NCI-H510A treated with DMSO at 0.1 percent for 48 hours (cell line): Measurements from ENCODE around the gene KCNJ12.
"Not testable (repeated sequence)": the region's sequence is repeated elsewhere in the genome, so short reads cannot be mapped to it uniquely, and the experiment has no call there.

Experiments
- DNase-seq: peaks from one replicate; lab custom pipeline; 2025; lab: John Stamatoyannopoulos, UW

KCNJ12 gene

DNA sequence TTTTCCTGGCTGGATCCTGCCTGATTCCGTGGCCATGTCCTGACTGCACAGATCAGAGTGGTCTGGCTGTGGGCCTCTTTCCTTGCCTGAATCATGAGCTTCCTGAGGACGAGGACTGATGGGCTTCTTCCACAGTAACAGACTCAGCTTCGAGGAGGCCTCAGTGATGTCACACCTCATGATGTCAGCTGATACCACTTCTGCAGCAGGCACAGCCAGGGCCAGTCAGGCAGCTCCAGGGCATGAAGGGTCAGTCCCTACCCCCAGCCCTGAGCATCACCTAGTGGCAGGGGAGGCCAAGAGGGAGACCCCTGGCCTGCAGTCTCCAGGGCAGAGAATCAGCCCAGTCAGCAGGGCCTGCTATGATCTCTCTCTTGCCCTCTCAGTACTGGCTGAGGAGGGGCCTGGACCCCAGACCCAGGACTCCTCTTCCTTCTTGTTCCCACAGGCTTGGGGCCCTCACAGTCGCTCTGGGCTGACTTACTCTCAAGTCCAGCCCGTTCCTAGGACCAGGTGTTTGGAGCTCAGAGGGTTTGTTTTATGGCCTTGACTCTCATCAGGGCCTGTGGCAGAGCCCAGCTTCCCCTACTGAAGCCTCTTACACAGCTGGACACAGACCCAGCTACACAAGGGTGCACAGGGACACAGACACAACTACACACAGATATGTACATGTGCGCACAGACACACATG is 26.7 kb upstream of the KCNJ12 start:
- not testable (repeated sequence) for DNase-seq

- not testable (repeated sequence) for DNase-seq
Observed at GRCh38 chr17:21350495-21350894, 25.7 kb upstream of the KCNJ12 start.

- DNase-seq = no peak
Observed at GRCh38 chr17:21351366-21352065, 24.6 kb upstream of the KCNJ12 start.

DNA sequence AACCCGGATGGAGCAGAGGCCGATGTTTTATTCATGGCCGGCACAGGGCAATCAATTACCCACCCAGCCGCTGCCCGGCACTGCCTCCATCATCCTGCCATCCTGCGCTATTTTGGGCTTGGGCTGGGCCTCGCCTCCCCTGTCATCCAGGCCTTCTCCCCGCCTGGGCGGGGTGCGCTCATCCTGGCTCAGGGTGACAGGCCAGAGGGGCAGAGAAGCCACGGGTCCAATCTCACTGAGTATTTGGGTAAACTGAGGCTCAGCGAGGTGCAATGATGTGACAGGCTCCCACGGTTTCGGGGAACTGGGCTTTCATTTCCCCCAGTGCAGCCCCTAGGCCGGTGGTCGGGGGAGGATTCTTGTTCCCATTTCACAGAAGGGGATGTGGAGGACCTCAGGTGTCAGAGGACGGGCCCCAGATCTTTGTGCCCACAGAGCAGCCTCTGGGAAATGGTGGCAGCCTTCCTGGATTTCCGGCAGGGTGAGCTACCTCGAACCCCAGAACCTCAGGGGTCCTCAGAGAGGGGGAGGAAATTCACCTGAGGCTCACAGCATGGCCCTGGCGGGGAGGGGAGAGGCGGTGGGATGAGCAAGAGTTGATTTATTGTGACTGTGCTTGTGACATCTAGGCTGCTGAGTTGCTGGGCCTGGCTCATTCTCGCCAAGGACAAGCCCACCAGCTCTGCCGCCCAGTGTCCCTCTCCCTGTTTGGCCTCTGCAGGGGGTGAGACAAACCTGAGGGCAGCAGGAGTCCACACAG is 23.8 kb upstream of the KCNJ12 start:
- no peak for DNase-seq

DNA sequence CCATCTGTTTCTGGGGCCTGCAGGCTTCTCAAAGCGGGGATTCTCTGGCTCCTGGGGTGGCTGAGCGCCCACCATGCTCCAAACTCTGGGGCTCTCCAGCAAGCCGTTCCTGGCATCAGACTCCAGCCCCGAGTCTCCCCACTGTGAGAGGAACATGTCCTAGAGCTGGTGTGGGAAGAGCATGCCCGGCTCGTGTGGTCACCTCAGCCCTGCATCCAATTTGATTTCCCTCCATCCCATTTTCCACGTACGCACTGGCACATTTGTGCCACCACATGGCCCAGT is 23.2 kb upstream of the KCNJ12 start:
- no peak for DNase-seq

DNA sequence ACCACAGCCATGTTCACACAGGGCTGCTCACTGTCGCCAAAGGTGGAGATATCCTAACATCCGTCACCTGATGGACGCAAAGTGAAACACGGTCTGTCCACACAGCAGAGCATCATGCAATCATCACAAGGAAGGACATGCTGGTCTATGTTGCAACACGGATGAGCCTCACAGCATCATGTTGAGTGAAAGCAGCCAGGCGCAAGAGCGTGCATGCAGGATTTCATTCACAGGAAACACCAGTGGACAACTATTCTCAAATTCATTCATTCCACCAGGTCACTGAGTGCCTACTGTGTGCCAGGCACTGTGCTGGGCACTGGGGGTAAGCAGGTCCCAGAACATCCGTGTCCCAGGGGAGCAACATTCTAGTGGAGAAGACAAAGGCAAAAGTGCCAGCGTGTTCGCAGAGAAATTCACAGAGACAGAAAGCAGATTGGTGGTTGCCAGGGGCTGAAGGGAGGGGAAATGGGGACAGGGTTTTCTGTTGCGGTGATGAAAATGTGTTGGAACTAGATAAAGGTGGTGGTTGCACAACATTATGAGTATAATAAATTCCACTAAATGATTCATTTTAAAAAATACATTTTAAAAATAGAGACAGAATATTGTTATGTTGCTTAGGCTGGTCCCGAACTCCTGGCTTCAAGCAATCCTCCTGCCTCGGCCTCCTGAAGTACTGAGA is 22.7 kb upstream of the KCNJ12 start:
- DNase-seq = no peak

- DNase-seq = no peak
Observed at GRCh38 chr17:21354796-21355385, 21.3 kb upstream of the KCNJ12 start.

- no peak for DNase-seq
Observed at GRCh38 chr17:21355586-21355985, 20.6 kb upstream of the KCNJ12 start.

DNA sequence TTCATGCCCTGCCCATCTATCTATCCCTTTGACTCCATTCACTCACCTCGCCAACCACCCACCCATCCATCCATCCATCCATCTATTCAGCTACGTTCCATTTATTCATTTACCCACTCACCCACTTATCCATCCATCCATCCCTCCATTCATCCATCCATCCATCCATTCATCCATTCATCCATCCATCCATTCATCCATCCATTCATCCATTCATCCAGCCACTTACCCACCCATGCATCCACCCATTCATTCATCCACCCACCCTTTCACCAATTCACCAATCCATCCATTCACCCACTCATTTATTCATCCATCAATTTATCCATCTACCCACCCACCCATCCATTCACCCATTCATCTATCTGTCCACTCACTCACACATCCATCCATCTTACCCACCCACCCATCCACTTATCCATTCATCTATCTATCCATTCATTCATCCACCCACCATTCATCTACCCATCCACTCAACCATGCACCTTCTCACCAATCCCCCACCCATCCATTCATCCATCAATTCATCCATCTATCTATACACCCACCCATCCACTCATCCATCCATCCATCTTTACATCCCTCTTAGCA is 19.5 kb upstream of the KCNJ12 start:
- DNase-seq = no peak

DNA sequence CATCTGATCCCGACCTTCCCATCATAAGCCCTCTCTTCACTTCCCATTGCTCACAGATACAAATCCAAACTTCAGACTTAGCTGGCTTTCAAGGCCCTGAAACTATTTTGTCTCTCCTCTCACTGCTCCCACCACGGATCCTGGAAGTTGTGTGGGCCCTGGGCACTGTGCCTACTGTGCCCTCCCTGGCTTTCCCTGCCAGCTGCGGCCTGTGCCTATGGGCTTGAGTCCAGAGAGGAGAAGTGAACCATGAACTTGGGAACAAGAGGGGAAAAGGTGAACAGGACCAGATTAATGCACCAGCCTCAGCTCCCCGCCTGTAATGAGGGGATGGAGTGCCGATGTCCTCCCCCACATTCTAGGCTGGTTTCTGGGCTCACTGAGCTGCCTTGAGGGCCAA is 18.9 kb upstream of the KCNJ12 start:
- no peak for DNase-seq

DNA sequence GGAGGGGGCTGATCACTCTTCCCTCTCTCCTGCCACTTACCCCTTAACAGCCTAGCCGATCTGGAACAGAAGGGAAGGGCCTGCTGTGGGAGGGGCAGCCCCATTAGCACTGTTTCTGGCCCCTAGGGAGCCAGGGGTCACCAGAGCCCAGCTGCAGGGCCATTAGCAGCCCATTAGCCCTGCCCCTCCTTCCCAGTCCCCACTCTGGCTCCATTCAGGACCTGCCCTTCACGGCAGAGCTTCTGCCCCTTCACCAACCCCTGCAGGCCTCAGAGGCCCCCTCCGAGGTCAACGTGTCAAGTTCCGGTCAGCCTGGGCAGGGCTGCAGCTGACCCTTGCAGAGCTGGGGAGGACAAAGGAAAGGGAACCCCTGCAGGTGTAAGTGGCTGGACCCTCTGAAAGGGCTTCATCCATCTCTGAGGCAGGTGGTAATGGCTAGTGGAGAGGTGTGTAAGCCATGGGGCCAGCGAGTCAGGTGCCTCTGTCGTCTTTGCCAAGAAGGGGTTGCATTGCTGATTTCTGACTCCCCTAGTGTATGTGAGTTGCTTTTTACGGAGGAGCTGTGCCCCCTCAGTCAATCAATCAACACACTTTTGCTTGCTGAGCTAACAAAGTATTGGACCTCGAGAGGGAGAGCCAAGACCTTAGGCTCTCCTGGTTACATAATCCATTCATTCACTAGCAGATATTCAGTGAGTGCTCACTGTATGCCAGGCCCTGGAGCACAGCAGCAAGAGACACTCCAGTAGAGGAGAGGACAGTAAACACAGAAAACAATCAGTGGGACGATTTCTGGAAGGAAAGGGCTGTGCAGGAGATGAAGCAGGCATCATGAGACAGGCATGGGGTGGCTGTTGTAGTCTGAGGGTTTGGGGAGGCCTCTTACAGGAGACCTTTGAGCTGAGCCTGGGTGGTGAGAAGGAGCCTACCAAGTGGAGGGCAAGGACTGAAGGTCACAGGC is 18.2 kb upstream of the KCNJ12 start:
- DNase-seq = no peak

DNA sequence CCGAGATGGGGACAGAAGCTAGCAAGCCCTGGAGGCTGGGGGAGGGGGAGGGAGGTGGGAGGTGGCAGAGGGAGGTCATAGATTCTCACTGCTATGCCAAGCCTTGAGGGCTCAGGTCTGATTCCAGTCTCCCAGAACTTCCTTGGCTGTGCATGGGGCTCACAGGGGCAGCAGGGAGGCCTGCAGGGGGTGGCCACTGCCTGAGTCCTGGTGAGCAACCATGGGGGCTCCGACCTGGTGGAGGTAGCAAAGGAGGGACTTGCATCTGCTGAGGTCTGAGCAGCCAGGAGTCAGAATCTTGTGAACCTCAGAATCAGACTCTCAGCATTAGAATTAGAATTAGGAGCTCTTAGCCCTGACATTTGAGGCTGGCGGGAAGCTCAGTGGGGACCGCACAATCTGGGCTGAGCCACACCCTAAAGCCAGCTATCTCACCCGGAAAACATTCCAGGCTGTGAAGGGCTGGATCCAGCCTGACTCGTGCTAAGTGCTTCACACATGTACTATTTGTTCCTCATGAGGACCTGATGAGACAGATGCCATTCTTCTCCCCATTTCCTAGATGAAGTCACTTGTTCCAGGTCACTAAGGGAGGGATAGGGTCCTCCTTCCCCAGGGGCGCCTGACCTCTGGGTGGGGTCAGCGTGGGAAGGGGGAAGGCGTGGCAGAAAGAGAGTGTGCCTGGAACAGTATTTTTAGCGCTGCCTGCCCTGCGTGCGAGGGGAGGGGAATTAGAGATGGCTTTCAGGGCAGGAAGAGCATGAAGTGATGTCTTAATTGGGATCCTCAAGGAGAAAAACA is 17.3 kb upstream of the KCNJ12 start:
- no peak for DNase-seq

- no peak for DNase-seq
Observed at GRCh38 chr17:21359483-21359840, 16.7 kb upstream of the KCNJ12 start.

DNA sequence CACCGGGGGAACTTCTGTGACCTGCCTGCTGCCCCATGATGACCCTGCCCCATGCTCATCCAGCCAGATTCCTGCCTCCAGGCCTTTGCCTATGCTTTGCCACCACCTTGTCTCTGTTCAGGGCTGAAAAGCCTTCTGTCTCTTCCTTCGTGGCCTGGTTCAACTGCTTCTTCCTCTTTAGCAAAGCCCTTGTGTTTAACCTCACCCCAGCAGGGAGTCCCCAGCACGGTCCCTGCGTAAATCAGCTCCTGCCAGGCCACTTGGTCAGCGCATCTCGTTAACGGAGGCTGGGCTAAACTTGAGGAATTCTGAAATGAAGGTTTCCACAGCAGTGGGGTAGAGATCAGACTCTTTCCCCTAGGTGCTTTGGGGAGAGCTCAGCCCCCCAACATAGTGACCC is 16.1 kb upstream of the KCNJ12 start:
- no peak for DNase-seq

DNA sequence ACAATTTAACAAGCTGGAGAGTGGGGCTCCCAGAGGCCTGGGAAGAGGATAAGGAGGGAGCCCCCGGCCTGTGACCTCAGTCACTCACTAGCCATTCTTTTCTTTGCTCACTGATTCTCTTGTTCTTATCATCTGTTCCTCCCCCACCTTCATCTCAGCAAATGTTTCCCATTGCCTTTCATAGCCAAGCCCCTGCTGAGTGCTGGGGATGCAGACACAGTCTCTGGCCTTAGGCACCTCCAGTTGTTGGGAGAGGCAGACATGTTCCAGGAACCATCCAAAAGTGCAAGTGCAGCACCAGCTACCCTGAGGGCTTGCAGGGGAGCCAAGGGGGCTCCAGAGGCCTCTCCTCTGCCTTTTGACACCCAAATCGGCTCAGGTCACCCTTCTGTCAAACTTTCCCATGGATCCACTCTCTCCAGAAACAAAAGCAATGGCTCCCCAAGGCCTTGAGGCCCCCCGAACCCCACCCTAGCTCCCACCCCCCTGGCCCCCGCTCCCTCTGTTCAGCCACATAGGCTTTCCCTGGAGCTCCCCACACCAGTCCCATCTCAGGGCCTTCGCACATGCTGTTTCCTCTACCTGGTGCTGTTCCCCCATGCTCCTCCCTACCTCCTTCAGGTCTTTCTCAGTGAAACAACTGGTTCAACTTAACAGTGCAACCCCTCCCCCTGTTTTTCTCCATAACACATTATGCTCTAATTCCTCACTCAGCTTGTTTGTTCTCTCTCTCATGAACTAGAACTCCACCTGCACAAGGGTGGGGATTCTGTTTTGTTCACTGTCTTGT is 14.9 kb upstream of the KCNJ12 start:
- no peak for DNase-seq

GRCh38 chr17:21362331-21362931 is 13.7 kb upstream of the KCNJ12 start:
- DNase-seq = no peak

GRCh38 chr17:21363776-21364642 is 12.1 kb upstream of the KCNJ12 start:
- DNase-seq = no peak

GRCh38 chr17:21365016-21365415 is 11.1 kb upstream of the KCNJ12 start:
- no peak for DNase-seq
